A549 (cell line): ENCODE measurements around the gene MRPL55.

Source experiments
- CEBPB ChIP-seq, 2 experiments: fragments of >200 bp in 1 of 2; sonication (Bioruptor Twin) in 1 of 2; formaldehyde crosslinking in 1 of 2; IDR thresholded peaks; 2 replicates each; pipeline ENCODE4 v1.6.1; 2012 to 2016
- EP300 ChIP-seq, 2 experiments: fragments of >200 bp; sonication (Bioruptor Twin); formaldehyde crosslinking; IDR thresholded peaks; 2 replicates in 1 of 2; 3 replicates in 1 of 2; pipeline ENCODE4 v1.6.1; 2016 to 2017
- HOXA7 ChIP-seq: fragments of 250-450 bp; sonication (Bioruptor Pico); IDR thresholded peaks from 2 replicates; pipeline ENCODE4 v1.5.0; 2020; ENCODE audit warnings: mild to moderate bottlenecking, moderate library complexity
- JUN ChIP-seq, 2 experiments: fragments of >200 bp; sonication (Bioruptor Twin); formaldehyde crosslinking; IDR thresholded peaks; 2 replicates in 1 of 2; 3 replicates in 1 of 2; pipeline ENCODE4 v1.6.1; 2016 to 2017
- MAFK ChIP-seq: fragments of 450-650 bp; IDR thresholded peaks from 2 replicates; pipeline ENCODE4 v1.6.1; 2014; ENCODE audit not compliant: partially characterized antibody
- MAX ChIP-seq: IDR thresholded peaks from 2 replicates; pipeline ENCODE4 v1.6.1; 2012
- POLR2A ChIP-seq: IDR thresholded peaks from 2 replicates; pipeline ENCODE4 v1.6.1; 2012; ENCODE audit warnings: mild to moderate bottlenecking, low read length
- RAD21 ChIP-seq, 2 experiments: fragments of >200 bp in 1 of 2; sonication (Bioruptor Twin) in 1 of 2; formaldehyde crosslinking in 1 of 2; IDR thresholded peaks in 1 of 2; conservative IDR thresholded peaks in 1 of 2; 2 replicates in 1 of 2; 3 replicates in 1 of 2; pipeline ENCODE4 v1.6.1; 2012 to 2018; ENCODE audit warnings: inconsistent platforms in 1 of 2
- REST ChIP-seq: fragments of 200-600 bp; sonication (generic); IDR thresholded peaks from 2 replicates; pipeline ENCODE4 v1.6.1; 2016; ENCODE audit warnings: antibody characterized with exemption, mild to moderate bottlenecking, moderate library complexity
- SMC3 ChIP-seq: fragments of >200 bp; sonication (Bioruptor Twin); formaldehyde crosslinking; IDR thresholded peaks from 3 replicates; pipeline ENCODE4 v1.6.1; 2018; ENCODE audit warnings: inconsistent platforms
- TF ChIP-seq, protein P1 (sequence below): fragments of >200 bp; sonication (Bioruptor Twin); formaldehyde crosslinking; IDR thresholded peaks from 3 replicates; pipeline ENCODE4 v1.5.1; 2016
- TF ChIP-seq, protein P2 (sequence below): fragments of 150-350 bp; IDR thresholded peaks from 2 replicates; pipeline ENCODE4 v1.6.1; 2014; ENCODE audit warnings: low read depth, mild to moderate bottlenecking, low read length

DNA sequence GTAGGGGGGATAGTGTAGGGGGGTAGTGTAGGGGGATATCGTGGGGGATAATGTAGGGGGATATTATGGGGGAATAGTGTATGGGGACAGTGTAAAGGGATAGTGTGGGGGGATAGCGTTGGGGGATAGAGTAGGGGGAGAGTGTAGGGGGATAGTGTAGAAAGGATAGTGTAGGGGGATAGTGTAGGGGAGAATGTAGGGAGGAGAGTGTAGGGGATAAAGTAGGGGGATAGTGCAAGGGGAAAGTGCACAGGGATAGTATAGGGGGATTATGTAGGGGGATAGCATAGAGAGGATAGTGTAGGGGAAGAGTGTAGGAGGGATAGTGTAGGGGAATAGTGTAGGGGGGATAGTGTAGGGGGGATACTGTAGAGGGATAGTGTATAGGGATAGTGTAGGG, 38.9 kb downstream of the MRPL55 start:
- TF ChIP-seq POLR2A, result no peak
- TF ChIP-seq, protein P1, sequence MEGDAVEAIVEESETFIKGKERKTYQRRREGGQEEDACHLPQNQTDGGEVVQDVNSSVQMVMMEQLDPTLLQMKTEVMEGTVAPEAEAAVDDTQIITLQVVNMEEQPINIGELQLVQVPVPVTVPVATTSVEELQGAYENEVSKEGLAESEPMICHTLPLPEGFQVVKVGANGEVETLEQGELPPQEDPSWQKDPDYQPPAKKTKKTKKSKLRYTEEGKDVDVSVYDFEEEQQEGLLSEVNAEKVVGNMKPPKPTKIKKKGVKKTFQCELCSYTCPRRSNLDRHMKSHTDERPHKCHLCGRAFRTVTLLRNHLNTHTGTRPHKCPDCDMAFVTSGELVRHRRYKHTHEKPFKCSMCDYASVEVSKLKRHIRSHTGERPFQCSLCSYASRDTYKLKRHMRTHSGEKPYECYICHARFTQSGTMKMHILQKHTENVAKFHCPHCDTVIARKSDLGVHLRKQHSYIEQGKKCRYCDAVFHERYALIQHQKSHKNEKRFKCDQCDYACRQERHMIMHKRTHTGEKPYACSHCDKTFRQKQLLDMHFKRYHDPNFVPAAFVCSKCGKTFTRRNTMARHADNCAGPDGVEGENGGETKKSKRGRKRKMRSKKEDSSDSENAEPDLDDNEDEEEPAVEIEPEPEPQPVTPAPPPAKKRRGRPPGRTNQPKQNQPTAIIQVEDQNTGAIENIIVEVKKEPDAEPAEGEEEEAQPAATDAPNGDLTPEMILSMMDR, result no peak
- TF ChIP-seq SMC3, result no peak
- no peak for TF ChIP-seq CEBPB (IDR thresholded peaks at IDR 0.05)
- TF ChIP-seq JUN (IDR thresholded peaks at IDR 0.05), result no peak
- TF ChIP-seq RAD21 (conservative IDR thresholded peaks at IDR 0.05 in 1 of 2, IDR thresholded peaks at IDR 0.05 in 1 of 2), result no peak
- no peak for TF ChIP-seq MAX
- no peak for TF ChIP-seq HOXA7 (CRISPR knock-in tag)
- no peak for TF ChIP-seq REST
- TF ChIP-seq EP300 (IDR thresholded peaks at IDR 0.05), result no peak
- TF ChIP-seq, protein P2, sequence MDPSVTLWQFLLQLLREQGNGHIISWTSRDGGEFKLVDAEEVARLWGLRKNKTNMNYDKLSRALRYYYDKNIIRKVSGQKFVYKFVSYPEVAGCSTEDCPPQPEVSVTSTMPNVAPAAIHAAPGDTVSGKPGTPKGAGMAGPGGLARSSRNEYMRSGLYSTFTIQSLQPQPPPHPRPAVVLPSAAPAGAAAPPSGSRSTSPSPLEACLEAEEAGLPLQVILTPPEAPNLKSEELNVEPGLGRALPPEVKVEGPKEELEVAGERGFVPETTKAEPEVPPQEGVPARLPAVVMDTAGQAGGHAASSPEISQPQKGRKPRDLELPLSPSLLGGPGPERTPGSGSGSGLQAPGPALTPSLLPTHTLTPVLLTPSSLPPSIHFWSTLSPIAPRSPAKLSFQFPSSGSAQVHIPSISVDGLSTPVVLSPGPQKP, result no peak
- TF ChIP-seq MAFK, result no peak
